ENCODE results near the gene TCEAL4. TPM values are rescaled to one million over a fixed set of nuclear protein-coding genes. Genes with fewer than 3 reads are reported as not detected.
A peak's percentile ranks its signal among the peaks of the same experiment; 100 is the strongest.

The TCEAL4 gene
- total RNA-seq (100 to 1,000 TPM in 2 of 4 donors, 10 to 100 TPM in 2; 85.3 to 128 (median 96.2) TPM), polyA plus RNA-seq (276 TPM)
- long read RNA-seq, donor 1, transcript TCEAL4-208 (3 exons, 1,273 nt), result major isoform, 68 of 98 reads
- long read RNA-seq, donor 1, transcript TCEAL4-212 (3 exons, 1,008 nt), result minor isoform, 9 of 98 reads
- long read RNA-seq, donor 1, partial matches to known transcripts, result 6 of 98 reads
- long read RNA-seq, donor 1, other reads (novel, unspliced or antisense), result 3 of 98 reads
- long read RNA-seq, donor 2, transcript TCEAL4-204 (2 exons, 891 nt), result minor isoform, 5 of 51 reads
- long read RNA-seq, donor 2, transcript TCEAL4-208 (3 exons, 1,273 nt), result major isoform, 40 of 51 reads
- long read RNA-seq, donor 2, partial matches to known transcripts, result 0 of 51 reads
- long read RNA-seq, donor 2, other reads (novel, unspliced or antisense), result 2 of 51 reads
- long read RNA-seq, donor 3, transcript TCEAL4-208 (3 exons, 1,273 nt), result major isoform, 36 of 40 reads
- long read RNA-seq, donor 3, partial matches to known transcripts, result 0 of 40 reads
- long read RNA-seq, donor 3, other reads (novel, unspliced or antisense), result 1 of 40 reads
- long read RNA-seq, donor 4, transcript TCEAL4-212 (3 exons, 1,008 nt), result minor isoform, 5 of 49 reads
- long read RNA-seq, donor 4, transcript TCEAL4-208 (3 exons, 1,273 nt), result major isoform, 37 of 49 reads
- long read RNA-seq, donor 4, partial matches to known transcripts, result 0 of 49 reads
- long read RNA-seq, donor 4, other reads (novel, unspliced or antisense), result 5 of 49 reads

- DNase-seq (peak; percentile 57 to 87 (median 80)), ATAC-seq (peak; percentile 95 to 96)
- H3K27me3 ChIP-seq (ENCODE audit: control insufficient read depth, insufficient read depth), result no peaks in the 10 kb centered on the region
- intact Hi-C loops (cut with DNase I), result no loop called here
- under 1% methylated on average over 55 of the region's 56 CpGs for WGBS
- no peaks in the 10 kb centered on the region for H3K4me1 ChIP-seq (ENCODE audit: control insufficient read depth, insufficient read depth, low read length)
- H3K4me3 ChIP-seq (ENCODE audit: low read length), result peak within 1 kb of the TSS; percentile 96
- H3K27ac ChIP-seq (ENCODE audit: low read length), result peak within 1 kb of the TSS; percentile 98
- no peaks in the 10 kb centered on the region for H3K9me3 ChIP-seq (ENCODE audit: control insufficient read depth, low read length)
These were observed at the start of gene TCEAL4 for GRCh38 chrX:103585411-103586313. TSS of gene TCEAL4 (plus strand) at chrX:103585515. CDS start at chrX:103586676, 1,161 bp downstream.

DNA sequence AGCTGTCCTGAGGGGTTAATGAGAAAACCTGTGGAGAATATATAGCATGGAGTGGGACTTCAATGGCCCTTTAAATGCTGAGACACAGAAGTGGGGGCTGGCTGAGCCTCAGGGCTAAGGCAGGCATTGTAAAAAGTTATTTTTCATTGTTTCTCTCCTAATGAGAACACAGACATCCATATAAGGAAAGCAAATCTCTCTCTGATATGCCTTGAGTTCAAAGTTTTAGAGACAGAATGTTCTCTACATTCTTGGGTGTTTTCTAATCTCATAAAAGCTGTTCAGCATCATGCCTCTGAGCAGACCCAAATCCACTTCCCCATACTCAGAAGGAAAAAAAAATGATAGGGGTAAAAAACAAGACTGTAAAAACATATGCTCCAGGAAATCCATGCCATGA, 49.2 kb upstream of the TCEAL4 start:
- H3K4me1 ChIP-seq (ENCODE audit: control insufficient read depth, insufficient read depth, low read length), result peaks cover 2% of the 10 kb centered on the region
- no peaks in the 10 kb centered on the region for H3K27me3 ChIP-seq (ENCODE audit: control insufficient read depth, insufficient read depth)
- ATAC-seq (peak in 1 of 2 donors; percentile 60), DNase-seq (peak in 1 of 3 donors; percentile 33)
- H3K4me3 ChIP-seq (ENCODE audit: low read length), result no peak overlapping the region
- intact Hi-C loops (cut with DNase I), result loop anchor here in 3 of 4 donors (10.0 kb wide), 3 partner anchors 149 to 289 kb away; partner anchors contain the start of gene MORF4L2 (in 1 of the 3)
- peak overlapping the region; percentile 90 for H3K27ac ChIP-seq (ENCODE audit: low read length)
- no peaks in the 10 kb centered on the region for H3K9me3 ChIP-seq (ENCODE audit: control insufficient read depth, low read length)

- Histone ChIP-seq H3K9me3 (ENCODE audit: control insufficient read depth, low read length) (no peaks in the 10 kb centered on the region), H3K27ac (ENCODE audit: low read length) (no peak overlapping the region), H3K4me3 (ENCODE audit: low read length) (no peak overlapping the region), H3K4me1 (ENCODE audit: control insufficient read depth, insufficient read depth, low read length) (peaks cover 2% of the 10 kb centered on the region), H3K27me3 (ENCODE audit: control insufficient read depth, insufficient read depth) (no peaks in the 10 kb centered on the region)
- DNase-seq (no peak), ATAC-seq (no peak)
- intact Hi-C loops (cut with DNase I), result loop anchor here in 3 of 4 donors (10.0 kb wide), 3 partner anchors 148 to 288 kb away; partner anchors contain the start of gene MORF4L2 (in 1 of the 3)
These were observed 48.6 kb upstream of the TCEAL4 start for GRCh38 chrX:103536732-103537131.

GRCh38 chrX:103537871-103538387, 47.4 kb upstream of the TCEAL4 start:
- ATAC-seq, result no peak
- WGBS, result 72% methylated on average over 3 of the region's 3 CpGs
- Histone ChIP-seq H3K27me3 (ENCODE audit: control insufficient read depth, insufficient read depth) (no peaks in the 10 kb centered on the region), H3K27ac (ENCODE audit: low read length) (peak overlapping the region; percentile 43), H3K4me3 (ENCODE audit: low read length) (no peak overlapping the region), H3K9me3 (ENCODE audit: control insufficient read depth, low read length) (no peaks in the 10 kb centered on the region), H3K4me1 (ENCODE audit: control insufficient read depth, insufficient read depth, low read length) (peaks cover 2% of the 10 kb centered on the region)
- intact Hi-C loops (cut with DNase I), result loop anchor here in 3 of 4 donors (10.0 kb wide), 3 partner anchors 147 to 287 kb away; partner anchors contain the start of gene MORF4L2 (in 1 of the 3)
- DNase-seq, result no peak

DNA sequence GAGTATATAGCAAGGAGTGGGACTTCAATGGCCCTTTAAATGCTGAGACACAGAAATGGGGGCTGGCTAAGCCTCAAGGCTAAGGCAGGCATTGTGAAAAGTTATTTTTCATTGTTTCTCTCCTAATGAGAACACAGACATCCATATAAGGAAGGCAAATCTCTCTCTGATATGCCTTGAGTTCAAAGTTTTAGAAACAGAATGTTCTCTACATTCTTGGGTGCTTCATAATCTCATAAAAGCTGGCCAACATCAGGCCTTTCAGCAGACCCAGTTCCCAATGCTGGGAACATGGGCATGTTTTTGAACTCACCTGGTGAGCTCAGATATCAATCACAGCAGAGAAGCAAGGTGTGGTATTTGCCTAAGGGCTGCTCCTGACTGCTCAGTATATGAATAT, 46.6 kb upstream of the TCEAL4 start:
- H3K4me1 ChIP-seq (ENCODE audit: control insufficient read depth, insufficient read depth, low read length), result peaks cover 2% of the 10 kb centered on the region
- no peak for DNase-seq
- peak in 1 of 2 donors; percentile 66 for ATAC-seq
- H3K4me3 ChIP-seq (ENCODE audit: low read length), result no peak overlapping the region
- no peaks in the 10 kb centered on the region for H3K27me3 ChIP-seq (ENCODE audit: control insufficient read depth, insufficient read depth)
- peak overlapping the region; percentile 68 for H3K27ac ChIP-seq (ENCODE audit: low read length)
- no peaks in the 10 kb centered on the region for H3K9me3 ChIP-seq (ENCODE audit: control insufficient read depth, low read length)
- intact Hi-C loops (cut with DNase I), result loop anchor here in 3 of 4 donors (10.0 kb wide), 3 partner anchors 146 to 286 kb away; partner anchors contain the start of gene MORF4L2 (in 1 of the 3)

DNA sequence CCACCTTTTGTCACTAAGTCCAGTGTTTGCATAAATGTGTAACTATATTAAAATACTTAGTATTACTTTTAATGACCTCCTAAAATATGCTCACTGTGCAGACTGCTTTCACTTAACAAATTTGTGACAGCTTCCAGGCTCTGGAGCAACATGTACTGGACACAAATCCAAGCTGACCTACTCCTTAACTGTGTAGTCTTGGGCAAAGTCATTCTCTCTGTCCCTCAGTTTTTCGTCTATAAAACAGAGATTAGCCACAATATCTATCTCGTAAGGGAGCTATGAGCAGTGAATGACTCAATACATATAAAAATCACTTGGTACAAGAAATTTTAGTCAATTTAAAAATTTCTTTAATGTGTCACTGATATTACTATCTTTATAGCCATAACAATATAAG, 45.6 kb upstream of the TCEAL4 start:
- WGBS, result 63% methylated on average over 2 of the region's 2 CpGs
- H3K9me3 ChIP-seq (ENCODE audit: control insufficient read depth, low read length), result no peaks in the 10 kb centered on the region
- H3K4me1 ChIP-seq (ENCODE audit: control insufficient read depth, insufficient read depth, low read length), result peaks cover 2% of the 10 kb centered on the region
- intact Hi-C loops (cut with DNase I), result loop anchor here in 3 of 4 donors (10.0 kb wide), 3 partner anchors 145 to 285 kb away; partner anchors contain the start of gene MORF4L2 (in 1 of the 3)
- DNase-seq, result no peak
- ATAC-seq, result peak; percentile 58 to 75
- H3K27ac ChIP-seq (ENCODE audit: low read length), result no peak overlapping the region
- H3K27me3 ChIP-seq (ENCODE audit: control insufficient read depth, insufficient read depth), result no peaks in the 10 kb centered on the region
- H3K4me3 ChIP-seq (ENCODE audit: low read length), result no peak overlapping the region

- intact Hi-C loops (cut with DNase I), result no loop called here
- no peak overlapping the region for H3K27ac ChIP-seq (ENCODE audit: low read length)
- no peaks in the 10 kb centered on the region for H3K9me3 ChIP-seq (ENCODE audit: control insufficient read depth, low read length)
- peaks cover 2% of the 10 kb centered on the region for H3K4me1 ChIP-seq (ENCODE audit: control insufficient read depth, insufficient read depth, low read length)
- no peaks in the 10 kb centered on the region for H3K27me3 ChIP-seq (ENCODE audit: control insufficient read depth, insufficient read depth)
- ATAC-seq (peak; percentile 61 to 64), DNase-seq (no peak)
- H3K4me3 ChIP-seq (ENCODE audit: low read length), result no peak overlapping the region
These were observed 45.2 kb upstream of the TCEAL4 start for GRCh38 chrX:103540145-103540544.

GRCh38 chrX:103549916-103550315, 35.4 kb upstream of the TCEAL4 start:
- Histone ChIP-seq H3K27ac (ENCODE audit: low read length) (no peak overlapping the region), H3K27me3 (ENCODE audit: control insufficient read depth, insufficient read depth) (no peaks in the 10 kb centered on the region), H3K4me3 (ENCODE audit: low read length) (no peak overlapping the region), H3K9me3 (ENCODE audit: control insufficient read depth, low read length) (no peaks in the 10 kb centered on the region), H3K4me1 (ENCODE audit: control insufficient read depth, insufficient read depth, low read length) (no peaks in the 10 kb centered on the region)
- intact Hi-C loops (cut with DNase I), result no loop called here
- ATAC-seq, result no peak
- 58% methylated on average over 3 of the region's 3 CpGs for WGBS
- DNase-seq, result no peak

GRCh38 chrX:103550415-103551051, 34.8 kb upstream of the TCEAL4 start:
- intact Hi-C loops (cut with DNase I), result no loop called here
- DNase-seq (no peak), ATAC-seq (no peak)
- 64% methylated on average over 3 of the region's 3 CpGs for WGBS
- Histone ChIP-seq H3K27ac (ENCODE audit: low read length) (no peak overlapping the region), H3K4me1 (ENCODE audit: control insufficient read depth, insufficient read depth, low read length) (no peaks in the 10 kb centered on the region), H3K4me3 (ENCODE audit: low read length) (no peak overlapping the region), H3K9me3 (ENCODE audit: control insufficient read depth, low read length) (no peaks in the 10 kb centered on the region), H3K27me3 (ENCODE audit: control insufficient read depth, insufficient read depth) (no peaks in the 10 kb centered on the region)

GRCh38 chrX:103552236-103552635, 33.1 kb upstream of the TCEAL4 start:
- 70% methylated on average over 1 of the region's 1 CpG for WGBS
- Histone ChIP-seq H3K27me3 (ENCODE audit: control insufficient read depth, insufficient read depth) (no peaks in the 10 kb centered on the region), H3K9me3 (ENCODE audit: control insufficient read depth, low read length) (no peaks in the 10 kb centered on the region), H3K4me3 (ENCODE audit: low read length) (no peak overlapping the region), H3K27ac (ENCODE audit: low read length) (no peak overlapping the region), H3K4me1 (ENCODE audit: control insufficient read depth, insufficient read depth, low read length) (no peaks in the 10 kb centered on the region)
- DNase-seq, result no peak
- ATAC-seq, result no peak
- intact Hi-C loops (cut with DNase I), result no loop called here
